GM21367 (cell line): ENCODE data around the gene PEMT.
A peak's percentile ranks its signal among the peaks of the same experiment; 100 is the strongest.
"Not testable (repeated sequence)": the region's sequence is repeated elsewhere in the genome, so short reads cannot be mapped to it uniquely, and the experiment has no call there.

Source experiments
- ATAC-seq: cut with Tn5 transposase; IDR thresholded peaks from one replicate; pipeline ENCODE4 v1.9.1; 2021; ENCODE audit not compliant: unreplicated experiment

Gene PEMT

GRCh38 chr17:17493249-17493985, 98.1 kb downstream of the PEMT start:
- no peak for ATAC-seq

- ATAC-seq, result no peak
Measured at GRCh38 chr17:17492571-17492970, 98.9 kb downstream of the PEMT start.

DNA sequence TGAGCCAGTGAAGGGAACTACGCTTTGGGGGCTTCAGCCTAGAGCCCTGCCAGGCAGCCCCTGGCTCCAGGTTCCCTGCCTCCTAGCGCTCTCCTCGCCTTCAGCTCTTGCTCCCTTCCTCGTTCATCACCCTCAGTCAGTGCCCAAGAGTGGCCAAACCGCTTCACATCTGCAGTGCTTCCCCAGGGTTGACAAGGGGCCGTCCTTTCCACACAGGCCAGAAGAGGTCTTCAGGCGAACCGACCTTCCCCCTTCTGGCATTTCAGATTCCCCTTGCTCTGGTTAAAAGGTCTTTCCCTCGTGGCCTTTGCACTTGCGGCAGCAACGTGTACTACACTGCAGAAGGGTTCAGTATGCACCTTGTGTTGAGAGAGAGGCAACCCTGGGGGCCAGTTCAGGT, 99.4 kb downstream of the PEMT start:
- ATAC-seq, result no peak

GRCh38 chr17:17491546-17491988, 99.9 kb downstream of the PEMT start:
- no peak for ATAC-seq

- no peak for ATAC-seq
Measured at GRCh38 chr17:17491031-17491471, 100.5 kb downstream of the PEMT start.

- no peak for ATAC-seq
Measured at GRCh38 chr17:17487998-17488397, 103.5 kb downstream of the PEMT start.

- ATAC-seq, result not testable (repeated sequence)
Measured at GRCh38 chr17:17486416-17486815, 105.1 kb downstream of the PEMT start.

- ATAC-seq, result no peak
Measured at GRCh38 chr17:17485420-17485819, 106.1 kb downstream of the PEMT start.

DNA sequence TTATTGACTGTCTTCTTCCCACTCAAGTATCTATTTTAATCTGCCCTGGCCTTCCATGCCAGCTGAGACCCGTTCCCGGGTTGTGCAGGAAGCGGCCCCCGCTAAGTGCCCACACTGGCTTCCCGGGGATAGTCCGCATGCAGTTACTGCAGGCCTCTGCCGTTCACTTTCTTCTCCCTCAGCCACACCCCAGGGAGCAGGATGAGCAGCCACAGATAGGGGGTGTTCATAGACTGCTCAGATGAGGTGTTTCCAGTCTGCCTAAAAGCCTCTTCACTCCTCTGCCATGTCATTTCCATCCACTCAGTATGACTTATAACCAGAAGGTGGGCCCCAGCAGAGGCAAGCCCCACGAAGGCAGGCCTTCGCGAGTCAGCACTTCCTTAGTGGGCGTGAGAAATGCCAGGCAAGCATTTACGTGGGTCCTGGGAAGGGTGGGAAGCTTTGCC, 107.0 kb downstream of the PEMT start:
- no peak for ATAC-seq

- ATAC-seq, result no peak
Measured at GRCh38 chr17:17481860-17482259, 109.6 kb downstream of the PEMT start.

GRCh38 chr17:17480593-17481148, 110.8 kb downstream of the PEMT start:
- ATAC-seq, result no peak

DNA sequence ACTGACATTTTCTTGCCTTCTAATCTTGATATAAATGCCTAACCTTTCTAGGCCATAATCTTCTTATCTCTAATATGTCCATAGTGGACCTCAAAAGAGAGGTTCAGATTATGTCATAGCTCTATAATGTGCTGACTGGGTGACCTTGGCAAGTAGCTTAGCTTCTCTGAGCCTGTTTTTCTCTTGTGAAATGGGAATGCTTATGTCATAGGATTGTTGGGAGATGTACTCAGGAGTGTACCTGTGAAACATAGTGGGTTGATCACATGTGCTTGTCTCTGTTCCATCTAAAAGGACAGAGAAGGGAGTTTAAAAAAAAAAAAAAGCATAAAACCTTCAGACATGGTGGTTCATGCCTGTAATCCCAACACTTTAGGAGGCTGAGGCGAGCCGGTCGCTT, 112.3 kb downstream of the PEMT start:
- ATAC-seq, result no peak

GRCh38 chr17:17476865-17477467, 114.5 kb downstream of the PEMT start, which contains the start of gene MED9:
Gene MED9 (plus strand): TSS chr17:17477000. CDS start chr17:17477042, 42 bp downstream.
- ATAC-seq, result peak; percentile 63

DNA sequence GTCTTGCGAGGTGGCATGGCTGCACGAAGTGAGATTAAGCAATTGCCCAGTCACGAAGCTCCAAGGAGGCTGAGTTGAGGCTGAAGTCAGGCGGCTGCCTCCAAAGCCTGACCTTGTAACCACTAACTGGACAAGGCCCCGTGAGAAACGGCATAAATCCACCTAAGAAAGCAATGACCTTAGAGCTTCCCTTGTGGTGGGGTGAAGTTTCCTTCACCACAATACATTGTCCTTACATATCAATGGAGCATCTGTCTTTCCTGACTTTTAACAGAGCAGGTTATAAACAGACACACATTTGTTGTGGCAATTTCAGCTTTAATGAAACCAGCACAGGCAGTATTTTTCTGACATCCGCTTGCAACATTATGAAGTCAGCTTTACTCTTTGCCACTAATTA, 117.2 kb downstream of the PEMT start:
- no peak for ATAC-seq

- no peak for ATAC-seq
Measured at GRCh38 chr17:17472333-17472920, 119.1 kb downstream of the PEMT start.

GRCh38 chr17:17469996-17470395, 121.5 kb downstream of the PEMT start:
- ATAC-seq, result no peak

GRCh38 chr17:17469358-17469757, 122.2 kb downstream of the PEMT start:
- no peak for ATAC-seq

GRCh38 chr17:17468217-17469010, 123.1 kb downstream of the PEMT start:
- ATAC-seq, result no peak

DNA sequence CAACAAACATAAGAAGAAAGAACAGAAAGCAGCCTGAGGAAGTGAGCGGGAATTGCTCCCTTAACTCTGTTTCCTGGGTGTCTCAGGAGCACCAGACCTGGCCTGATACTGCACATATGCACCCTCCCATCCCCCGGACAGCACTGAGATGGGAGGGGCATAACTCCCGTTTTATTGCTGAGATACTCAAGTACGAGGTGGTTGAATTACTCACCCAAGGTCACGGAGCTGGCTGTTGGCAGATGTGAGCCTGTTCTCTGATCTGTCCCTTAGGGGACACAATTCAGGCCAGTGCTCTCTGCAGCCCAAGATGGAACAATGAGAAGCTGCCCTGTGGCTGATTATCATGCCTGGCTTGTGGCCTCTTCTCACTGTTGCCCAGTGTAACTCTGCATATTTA, 123.8 kb downstream of the PEMT start:
- no peak for ATAC-seq

GRCh38 chr17:17467016-17467415, 124.5 kb downstream of the PEMT start:
- no peak for ATAC-seq

GRCh38 chr17:17466511-17466910, 125.0 kb downstream of the PEMT start:
- ATAC-seq, result no peak
